ENCODE results near the gene QRICH1. TPM values are rescaled to one million over a fixed set of nuclear protein-coding genes. Genes with fewer than 3 reads are reported as not detected.

The QRICH1 gene
- total and polyA plus RNA-seq, 2 donors (not counting 3 experiments of a cell fraction or from before 2014, with no cell fraction given), result 89.7 to 116 TPM

DNA sequence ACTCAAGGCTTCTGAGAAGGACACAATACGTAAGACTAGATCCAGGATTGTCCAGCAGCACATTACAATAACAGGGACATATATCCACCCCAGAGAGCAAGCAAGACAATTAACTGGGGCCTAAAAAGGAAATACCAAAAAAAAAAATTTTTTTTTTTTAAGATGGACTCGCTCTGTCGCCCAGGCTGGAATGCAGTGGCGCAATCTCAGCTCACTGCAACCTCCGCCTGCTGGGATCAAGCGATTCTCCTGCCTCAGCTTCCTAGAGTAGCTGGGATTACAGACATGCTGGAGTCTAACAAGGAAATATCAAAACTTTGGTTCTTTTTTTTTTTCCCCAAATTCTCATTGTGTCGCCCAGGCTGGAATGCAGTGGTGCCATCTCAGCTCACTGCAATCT lies 35.9 kb downstream of the QRICH1 start:
- Histone ChIP-seq H3K9ac (replicated peaks; ENCODE audit: extremely low read depth, insufficient read depth, low read length) (no peak overlapping the region), H3K79me2 (ENCODE audit: control insufficient read depth, insufficient read depth, low read length) (peaks cover 11% of the 10 kb centered on the region), H3K27ac (ENCODE audit: insufficient read depth, low read depth, low read length) (no peak overlapping the region), H4K20me1 (replicated peaks; ENCODE audit: control insufficient read depth, extremely low read depth, insufficient read depth, low read length) (no peaks in the 10 kb centered on the region), H3K9me1 (replicated peaks; ENCODE audit: control insufficient read depth, extremely low read depth, insufficient read depth, low read length) (no peaks in the 10 kb centered on the region), H3K9me3 (replicated peaks; ENCODE audit: control insufficient read depth, insufficient read depth, low read length) (no peaks in the 10 kb centered on the region), H3K4me3 (replicated peaks in 1 of 3; ENCODE audit: insufficient read depth in 1 of 3, low read depth in 1 of 3, low read length in 3 of 3) (no peak overlapping the region), H3K4me1 (ENCODE audit: control insufficient read depth, extremely low read depth, insufficient read depth, low read length) (no peaks in the 10 kb centered on the region), H3K4me2 (ENCODE audit: insufficient read depth, low read length) (no peak overlapping the region), H3K27me3 (ENCODE audit: control insufficient read depth in 2 of 2, insufficient read depth in 2 of 2, low read length in 2 of 2) (no peaks in the 10 kb centered on the region), H2AFZ (ENCODE audit: low read depth, low read length) (no peak overlapping the region), H3K36me3 (ENCODE audit: control insufficient read depth in 2 of 2, extremely low read depth in 1 of 2, insufficient read depth in 2 of 2, low read length in 2 of 2) (peaks cover 14 to 25% of the 10 kb centered on the region in 2 experiments)
- intact Hi-C loops (cut with micrococcal nuclease), result no loop called here
- DNase-seq (ENCODE audit: low read depth, low spot score) (no peak), FAIRE-seq (no peak)
- dilution Hi-C loops (cut with MboI; ENCODE audit: extremely low pct_ligation_motif_present, low sequenced_read_pairs), result no loop called here
- TF ChIP-seq GATA2 (IDR thresholded peaks at IDR 0.05; ENCODE audit: insufficient read depth, insufficient read length, low read depth, low read length), result no peak
- TF ChIP-seq, protein P1, sequence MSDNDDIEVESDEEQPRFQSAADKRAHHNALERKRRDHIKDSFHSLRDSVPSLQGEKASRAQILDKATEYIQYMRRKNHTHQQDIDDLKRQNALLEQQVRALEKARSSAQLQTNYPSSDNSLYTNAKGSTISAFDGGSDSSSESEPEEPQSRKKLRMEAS (IDR thresholded peaks at IDR 0.05; ENCODE audit: insufficient read depth, insufficient read length), result no peak
- no peak for TF ChIP-seq FOS (IDR thresholded peaks at IDR 0.05; ENCODE audit: borderline replicate concordance, insufficient read depth, low read length)
- TF ChIP-seq EZH2 (IDR thresholded peaks at IDR 0.05; ENCODE audit: borderline replicate concordance, low read depth, low read length, severe bottlenecking), result no peak
- no peak for TF ChIP-seq CTCF (IDR thresholded peaks at IDR 0.05; ENCODE audit: extremely low read depth in 1 of 2, insufficient read depth in 1 of 2, low read depth in 1 of 2, low read length in 2 of 2)
- TF ChIP-seq POLR2AphosphoS5 (IDR thresholded peaks at IDR 0.05; ENCODE audit: insufficient read depth, low read depth, low read length), result no peak
- TF ChIP-seq POLR2A (IDR thresholded peaks at IDR 0.05; ENCODE audit: low read depth, low read length), result no peak
- TF ChIP-seq JUN (IDR thresholded peaks at IDR 0.05; ENCODE audit: borderline replicate concordance, insufficient read depth, insufficient read length, low read depth), result no peak
- TF ChIP-seq MYC (IDR thresholded peaks at IDR 0.05; ENCODE audit: low read depth, low read length), result no peak
- CTCF ChIA-PET, result no interaction called here
- POLR2A ChIA-PET, result interaction anchor here (0.6 kb wide), 1 partner anchor 23 kb away, joined by 4 read pairs; no protein-coding TSS in a partner anchor
- no TSS peak for BruUV-seq (replicated peaks)
